Measurements from ENCODE around the gene ARHGAP31. TPM values are rescaled to one million over a fixed set of nuclear protein-coding genes. Genes with fewer than 3 reads are reported as not detected.
"Not testable (repeated sequence)": the region's sequence is repeated elsewhere in the genome, so short reads cannot be mapped to it uniquely, and the experiment has no call there.

The ARHGAP31 gene
- total RNA-seq, 1 donor, result 15.1 TPM

DNA sequence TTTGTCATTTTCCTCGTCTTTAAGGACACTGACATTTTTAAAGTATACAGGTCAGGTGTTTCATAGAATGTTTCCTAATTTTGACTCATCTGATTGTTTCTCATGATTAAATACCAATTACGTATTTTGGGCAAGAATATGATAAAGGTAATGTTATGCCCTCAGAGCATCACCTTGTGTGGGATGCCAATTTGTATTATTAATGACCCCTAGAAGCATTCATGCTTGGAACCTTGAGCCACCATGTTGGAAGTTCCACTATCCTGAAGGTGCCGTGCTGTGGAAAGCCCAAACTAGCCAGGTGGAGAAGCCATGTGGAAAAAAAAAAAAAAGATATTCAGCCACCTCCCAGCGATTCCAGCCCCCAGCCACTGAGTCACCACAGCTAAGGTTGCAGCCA lies 34.4 kb upstream of the ARHGAP31 start:
- no peak overlapping the region for H3K4me3 ChIP-seq (ENCODE audit: low read depth, low read length)
- no peak for DNase-seq (ENCODE audit: low read depth)
- TF ChIP-seq, protein P1, sequence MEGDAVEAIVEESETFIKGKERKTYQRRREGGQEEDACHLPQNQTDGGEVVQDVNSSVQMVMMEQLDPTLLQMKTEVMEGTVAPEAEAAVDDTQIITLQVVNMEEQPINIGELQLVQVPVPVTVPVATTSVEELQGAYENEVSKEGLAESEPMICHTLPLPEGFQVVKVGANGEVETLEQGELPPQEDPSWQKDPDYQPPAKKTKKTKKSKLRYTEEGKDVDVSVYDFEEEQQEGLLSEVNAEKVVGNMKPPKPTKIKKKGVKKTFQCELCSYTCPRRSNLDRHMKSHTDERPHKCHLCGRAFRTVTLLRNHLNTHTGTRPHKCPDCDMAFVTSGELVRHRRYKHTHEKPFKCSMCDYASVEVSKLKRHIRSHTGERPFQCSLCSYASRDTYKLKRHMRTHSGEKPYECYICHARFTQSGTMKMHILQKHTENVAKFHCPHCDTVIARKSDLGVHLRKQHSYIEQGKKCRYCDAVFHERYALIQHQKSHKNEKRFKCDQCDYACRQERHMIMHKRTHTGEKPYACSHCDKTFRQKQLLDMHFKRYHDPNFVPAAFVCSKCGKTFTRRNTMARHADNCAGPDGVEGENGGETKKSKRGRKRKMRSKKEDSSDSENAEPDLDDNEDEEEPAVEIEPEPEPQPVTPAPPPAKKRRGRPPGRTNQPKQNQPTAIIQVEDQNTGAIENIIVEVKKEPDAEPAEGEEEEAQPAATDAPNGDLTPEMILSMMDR (IDR thresholded peaks at IDR 0.05; ENCODE audit: insufficient read depth, low read depth, low read length), result no peak

DNA sequence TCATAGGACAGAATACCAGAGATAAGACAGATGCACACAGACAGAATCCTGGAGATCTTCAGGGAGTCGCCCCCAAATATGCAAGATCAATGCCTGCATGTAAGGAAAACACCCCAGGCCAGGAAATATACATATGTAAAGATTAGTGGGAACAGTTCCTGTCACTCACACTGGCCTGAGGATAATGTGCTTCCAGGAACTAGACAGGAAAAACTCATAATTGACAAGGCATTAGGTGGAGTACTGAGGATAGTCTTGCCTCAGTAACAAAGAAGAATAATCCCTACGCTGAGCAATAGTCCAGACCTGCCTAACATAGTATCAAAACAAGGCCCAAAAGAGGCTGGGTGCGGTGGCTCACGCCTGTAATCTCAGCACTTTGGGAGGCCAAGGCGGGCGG lies 33.1 kb upstream of the ARHGAP31 start:
- H3K4me3 ChIP-seq (ENCODE audit: low read depth, low read length), result no peak overlapping the region
- no peak for DNase-seq (ENCODE audit: low read depth)
- TF ChIP-seq, protein P1 (IDR thresholded peaks at IDR 0.05; ENCODE audit: insufficient read depth, low read depth, low read length), result no peak

DNA sequence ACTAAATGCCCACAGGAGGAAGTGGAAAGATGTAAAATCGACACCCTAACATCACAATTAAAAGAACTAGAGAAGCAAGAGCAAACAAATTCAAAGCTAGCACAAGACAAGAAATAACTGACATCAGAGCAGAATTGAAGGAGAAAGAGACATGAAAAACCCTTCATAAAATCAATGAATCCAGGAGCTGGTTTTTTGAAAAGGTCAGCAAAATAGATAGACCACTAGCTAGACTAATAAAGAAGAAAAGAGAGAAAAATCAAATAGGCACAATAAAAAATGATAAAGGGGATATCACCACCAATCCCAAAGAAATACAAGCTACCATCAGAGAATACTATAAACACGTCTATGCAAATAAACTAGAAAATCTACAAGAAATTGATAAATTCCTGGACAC lies 24.0 kb upstream of the ARHGAP31 start:
- DNase-seq (ENCODE audit: low read depth); H3K4me3 ChIP-seq (ENCODE audit: low read depth, low read length): not testable (repeated sequence)

DNA sequence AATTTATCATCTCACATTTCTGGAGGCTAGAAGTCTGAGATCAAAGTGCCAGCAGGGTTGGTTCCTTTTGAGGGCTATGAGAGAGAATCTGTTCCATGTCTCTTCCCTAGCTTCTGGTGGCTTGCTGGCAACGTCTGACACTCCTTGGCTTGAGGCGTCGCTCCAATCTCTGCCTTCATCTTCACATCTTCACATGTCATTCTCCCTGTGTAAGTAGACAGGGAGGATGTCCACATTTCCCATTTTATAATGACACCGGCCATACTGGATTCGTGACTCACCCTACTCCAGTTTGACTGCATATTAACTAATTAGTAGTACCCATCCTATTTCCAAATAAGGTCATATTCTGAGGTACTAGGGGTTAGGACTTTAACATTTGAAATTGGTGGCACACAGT lies 17.5 kb upstream of the ARHGAP31 start:
- TF ChIP-seq, protein P1 (IDR thresholded peaks at IDR 0.05; ENCODE audit: insufficient read depth, low read depth, low read length), result no peak
- H3K4me3 ChIP-seq (ENCODE audit: low read depth, low read length), result no peak overlapping the region
- no peak for DNase-seq (ENCODE audit: low read depth)

DNA sequence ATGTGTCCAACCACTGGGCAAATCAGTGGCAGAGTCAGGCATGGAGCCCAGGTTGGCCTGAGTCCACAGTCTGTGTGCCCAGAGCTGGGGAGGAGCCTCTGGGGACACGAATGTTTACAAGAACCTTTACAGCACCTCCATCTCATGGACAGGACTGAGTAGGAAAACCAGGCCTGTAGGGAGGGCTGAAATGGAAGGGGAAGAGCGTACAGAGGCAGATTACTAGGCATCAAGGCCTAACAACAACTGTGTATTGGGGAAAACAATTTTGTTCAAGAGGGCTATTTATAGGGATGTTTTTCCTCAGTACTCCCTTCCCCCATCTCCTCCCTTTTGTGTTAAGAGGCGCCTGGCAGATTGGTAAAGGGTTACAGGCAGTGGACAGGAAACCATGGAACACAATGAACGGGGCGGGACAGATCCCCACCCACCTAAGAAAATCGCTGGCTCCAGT lies 15.1 kb upstream of the ARHGAP31 start:
- H3K4me3 ChIP-seq (ENCODE audit: low read depth, low read length), result no peak overlapping the region
- TF ChIP-seq, protein P1 (IDR thresholded peaks at IDR 0.05; ENCODE audit: insufficient read depth, low read depth, low read length), result no peak
- no peak for DNase-seq (ENCODE audit: low read depth)

DNA sequence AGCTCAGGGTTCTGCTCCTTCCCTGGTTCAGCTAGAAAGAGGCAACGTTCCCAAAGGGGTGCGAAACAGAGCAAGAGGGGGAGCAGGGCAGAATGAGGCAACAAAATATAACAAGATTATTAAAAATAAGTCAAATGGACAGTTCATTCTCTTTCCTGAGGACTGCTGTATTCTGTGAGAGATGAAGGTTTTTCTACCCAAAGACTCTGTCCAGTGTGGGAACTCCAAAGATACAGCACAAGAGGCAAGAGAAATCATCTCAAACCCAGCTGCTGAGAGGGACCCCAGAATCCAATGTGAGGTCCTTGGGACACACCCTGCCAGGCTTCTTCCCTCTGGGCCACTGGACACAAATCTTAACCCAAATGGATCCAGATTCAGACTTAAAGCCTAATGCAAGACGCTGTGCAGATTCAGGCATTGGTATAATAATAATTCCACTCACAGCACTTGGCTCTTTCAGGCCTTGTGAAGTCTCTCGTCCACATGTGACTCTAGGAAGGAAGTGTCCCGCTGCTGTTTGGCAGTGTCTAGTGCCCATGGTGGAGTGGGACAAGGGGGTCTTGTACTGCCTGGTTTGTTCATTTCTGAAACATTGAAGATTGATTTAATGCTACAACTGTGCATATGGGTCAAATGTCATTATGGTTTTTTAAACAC lies 14.5 kb upstream of the ARHGAP31 start:
- no peak overlapping the region for H3K4me3 ChIP-seq (ENCODE audit: low read depth, low read length)
- TF ChIP-seq, protein P1 (IDR thresholded peaks at IDR 0.05; ENCODE audit: insufficient read depth, low read depth, low read length), result no peak
- no peak for DNase-seq (ENCODE audit: low read depth)

DNA sequence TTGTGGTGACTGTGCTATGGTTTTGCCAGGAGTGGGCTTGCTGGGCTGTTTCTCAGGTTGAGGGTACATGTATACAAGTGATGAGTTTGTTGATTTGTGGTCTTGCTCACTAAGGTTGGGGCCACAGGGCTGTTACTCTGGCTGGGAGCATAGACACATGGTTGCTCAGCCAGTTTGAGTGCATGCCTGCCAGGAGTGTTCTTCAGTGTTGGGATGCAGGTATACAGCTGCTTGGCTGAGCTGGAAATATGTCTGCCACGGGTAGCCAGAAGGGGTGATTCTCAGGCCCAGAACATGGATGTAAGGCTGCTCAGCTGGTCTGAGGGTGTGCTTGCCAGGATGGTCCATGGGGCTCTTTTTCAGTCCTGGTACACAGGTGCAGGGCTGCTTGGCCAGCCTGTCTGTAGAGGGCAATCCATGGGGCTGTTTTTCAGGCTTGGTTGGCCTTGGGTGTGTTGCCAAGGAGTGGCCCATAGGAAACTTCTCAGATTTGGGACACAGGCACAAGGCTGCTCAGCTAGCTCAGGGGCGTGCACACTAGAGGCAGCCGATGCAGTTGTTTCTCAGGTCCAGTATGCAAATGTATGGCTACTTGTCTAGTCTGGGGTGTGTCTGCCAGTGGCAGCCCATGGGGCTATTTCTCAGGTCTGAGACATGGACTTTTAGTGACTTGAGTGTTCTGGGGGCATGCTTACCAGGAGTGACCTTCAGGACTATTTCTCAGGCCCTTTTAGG lies 5.3 kb upstream of the ARHGAP31 start:
- DNase-seq (ENCODE audit: low read depth), result no peak
- H3K4me3 ChIP-seq (ENCODE audit: low read depth, low read length), result no peak overlapping the region
- TF ChIP-seq, protein P1 (IDR thresholded peaks at IDR 0.05; ENCODE audit: insufficient read depth, low read depth, low read length), result no peak

Measured in fibroblast of villous mesenchyme (primary cell).